ENCODE data around the gene SP3.

- TF ChIP-seq CTCF (IDR thresholded peaks at IDR 0.05): no peak
- TF ChIP-seq POLR2A (IDR thresholded peaks at IDR 0.05): no peak
Measured at GRCh38 chr2:173940208-173941020, 24.8 kb downstream of the SP3 start.

All from right lobe of liver (tissue), 4 donors.